Activated CD8-positive, alpha-beta memory T cell treated with anti-CD3 and anti-CD28 coated beads for 24 hours (primary cell): Measurements from ENCODE around the gene MYH16.
"Not testable (repeated sequence)": the region's sequence is repeated elsewhere in the genome, so short reads cannot be mapped to it uniquely, and the experiment has no call there.

Experiments used
- DNase-seq: peaks from one replicate; pipeline ENCODE4 v3.0.0-alpha.2; 2020

Gene MYH16

DNA sequence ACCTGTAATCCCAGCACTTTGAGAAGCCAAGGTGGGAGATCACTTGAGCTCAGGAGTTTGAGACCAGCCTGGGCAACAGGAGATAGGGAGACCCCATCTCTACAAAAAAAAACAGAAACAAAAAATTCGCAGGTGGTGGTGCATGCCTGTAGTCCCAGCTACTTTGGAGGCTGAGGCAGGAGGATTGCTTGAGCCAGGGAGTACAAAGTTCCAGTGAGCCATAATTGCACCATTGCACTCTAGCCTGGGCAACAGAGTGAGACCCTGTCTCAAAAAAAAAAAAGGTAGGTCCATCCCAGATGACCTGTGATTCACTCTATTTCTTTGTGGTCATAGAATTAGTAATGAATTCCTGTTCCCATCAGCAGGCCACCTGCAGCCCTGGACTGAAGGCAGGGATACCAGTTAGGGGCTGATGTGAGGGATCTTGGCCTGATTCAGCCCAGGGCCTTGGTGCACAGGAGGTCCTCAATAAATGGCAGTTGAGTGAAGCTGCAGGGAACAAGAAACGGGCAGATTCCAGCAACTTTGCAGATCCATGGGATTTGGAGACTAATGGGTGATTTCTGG, at the start of gene MYH16:
Gene MYH16 (plus strand): TSS at position 364 of the 570 bp plus-strand sequence.
- DNase-seq: no peak

DNA sequence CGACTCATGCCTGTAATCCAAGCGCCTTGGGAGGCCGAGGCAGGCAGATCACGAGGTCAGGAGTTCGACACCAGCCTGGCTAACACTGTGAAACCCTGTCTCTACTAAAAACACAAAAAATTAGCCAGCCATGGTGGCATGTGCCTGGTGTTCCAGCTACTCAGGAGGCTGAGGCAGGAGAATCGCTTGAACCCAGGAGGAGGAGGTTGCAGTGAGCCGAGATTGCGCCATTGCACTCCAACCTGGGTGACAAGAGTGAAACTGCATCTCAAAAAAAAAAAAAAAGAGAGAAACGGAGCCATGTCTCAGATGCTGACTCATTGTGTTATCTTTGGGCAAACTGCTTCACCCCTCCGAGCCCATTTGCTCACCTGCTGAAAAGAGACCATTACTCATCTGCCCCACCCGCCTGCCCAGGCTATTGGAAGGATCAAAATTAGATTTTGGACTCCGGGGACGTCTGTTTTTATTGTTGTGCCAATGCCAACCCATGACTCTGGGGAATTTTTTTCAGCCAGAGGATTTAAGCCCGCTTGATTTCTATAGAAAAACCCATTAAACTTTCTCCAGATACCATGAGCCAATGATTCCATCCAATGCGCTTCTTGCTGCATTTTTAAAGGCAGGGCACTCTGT, 48.3 kb upstream of the MYH16 start:
- not testable (repeated sequence) for DNase-seq

DNA sequence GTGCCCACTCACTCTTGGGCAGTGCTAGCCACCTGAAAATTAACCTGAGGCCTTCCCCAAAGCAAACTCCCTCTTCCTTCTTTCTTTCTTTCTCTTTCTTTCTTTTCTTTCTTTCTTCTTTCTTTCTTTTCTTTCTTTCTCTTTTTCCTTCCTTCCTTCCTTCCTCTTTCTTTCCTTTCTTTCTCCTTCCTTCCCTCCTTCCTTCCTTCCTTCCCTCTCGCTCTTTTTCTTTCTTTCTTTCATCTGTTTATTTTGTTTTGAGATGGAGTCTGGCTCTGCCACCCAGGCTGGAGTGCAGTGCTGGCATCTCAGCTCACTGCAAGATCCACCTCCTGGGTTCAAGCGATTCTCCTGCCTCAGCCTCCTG, 47.8 kb upstream of the MYH16 start:
- DNase-seq: no peak

DNA sequence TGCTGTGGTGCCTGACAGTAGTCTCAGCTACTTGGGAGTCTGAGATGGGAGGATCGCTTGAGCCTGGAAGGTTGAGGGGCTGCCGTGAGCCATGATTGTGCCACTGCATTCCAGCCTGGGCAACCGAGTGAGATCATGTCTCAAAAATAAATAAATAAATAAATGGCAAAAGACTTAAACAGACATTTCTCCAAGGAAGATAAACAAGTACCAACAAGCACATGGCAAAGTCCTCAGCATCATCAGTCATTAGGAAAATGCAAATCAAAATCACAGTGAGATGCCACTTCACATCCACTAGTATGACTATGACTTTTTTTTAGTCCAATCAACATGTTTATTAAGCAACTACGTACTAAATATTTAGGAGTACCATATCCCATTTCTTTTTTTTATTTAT, 43.4 kb upstream of the MYH16 start:
- DNase-seq: no peak

DNA sequence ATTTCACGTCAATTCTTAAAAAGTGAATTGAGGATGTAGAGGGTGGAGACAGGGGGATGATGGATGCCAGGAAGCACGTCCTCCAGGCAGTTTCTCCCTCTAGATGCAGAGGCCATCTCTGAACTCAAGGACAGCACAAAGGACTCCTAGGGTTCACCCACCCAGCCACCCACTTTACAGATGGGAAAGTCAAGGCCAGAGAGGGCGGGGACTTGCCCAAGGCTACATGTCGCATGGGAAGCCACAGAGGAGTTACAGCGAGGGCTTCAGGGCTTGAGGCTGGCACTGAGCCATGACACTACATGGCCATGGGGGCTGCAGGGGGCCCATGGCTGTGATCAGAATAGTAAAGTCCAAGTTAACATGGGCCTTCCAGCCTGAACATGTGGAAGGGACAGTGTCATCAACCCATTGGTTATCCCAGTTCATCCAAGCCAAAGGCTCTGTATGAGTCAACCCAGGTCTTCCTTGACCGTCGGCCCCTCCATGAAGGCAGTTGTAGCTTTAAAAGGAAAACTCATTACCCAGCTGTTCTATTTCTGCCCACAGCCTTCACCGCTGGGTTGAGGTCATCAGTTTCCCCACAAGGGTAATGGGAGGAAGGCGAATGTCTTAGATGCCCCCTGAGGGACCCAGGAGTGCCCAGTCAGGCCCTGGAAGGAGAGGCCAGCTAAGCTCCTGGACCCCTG, 40.4 kb upstream of the MYH16 start:
- no peak for DNase-seq

DNA sequence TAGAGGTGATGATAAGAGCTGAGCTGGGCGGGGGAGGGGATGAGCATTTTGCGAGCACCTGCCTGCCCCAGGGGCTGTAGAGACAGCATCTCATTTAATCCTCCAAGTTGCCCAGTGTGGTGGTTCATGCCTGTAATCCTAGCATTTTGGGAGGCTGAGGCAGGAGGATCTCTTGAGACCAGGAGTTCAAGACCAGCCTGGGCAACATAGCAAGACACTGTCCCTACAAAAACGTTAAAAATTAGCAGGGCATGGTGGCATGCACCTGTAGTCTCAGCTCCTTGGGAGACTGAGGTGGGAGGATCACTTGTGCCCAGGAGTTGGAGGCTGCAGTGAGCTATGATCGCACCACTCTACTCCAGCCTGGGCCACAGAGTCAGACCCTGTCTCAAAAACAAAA, 39.7 kb upstream of the MYH16 start:
- DNase-seq: not testable (repeated sequence)

DNA sequence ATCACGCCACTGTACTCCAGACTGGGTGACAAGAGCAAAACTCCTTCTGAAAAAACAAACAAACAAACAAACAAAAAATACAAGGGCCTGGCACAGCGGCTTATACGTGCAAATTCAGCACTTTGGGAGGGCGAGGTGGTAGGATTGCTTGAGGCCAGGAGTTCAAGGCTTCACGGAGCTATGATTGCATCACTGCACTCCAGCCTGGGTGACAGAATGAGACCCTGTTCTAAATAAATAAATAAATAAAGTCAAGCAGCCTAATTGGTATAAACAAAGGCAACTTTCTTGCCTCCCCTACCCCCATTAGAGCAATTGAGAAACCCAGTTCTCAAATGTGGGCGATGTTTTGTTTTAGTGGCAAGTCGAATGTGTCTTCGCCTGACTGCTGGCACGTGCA, 38.5 kb upstream of the MYH16 start:
- DNase-seq: no peak

DNA sequence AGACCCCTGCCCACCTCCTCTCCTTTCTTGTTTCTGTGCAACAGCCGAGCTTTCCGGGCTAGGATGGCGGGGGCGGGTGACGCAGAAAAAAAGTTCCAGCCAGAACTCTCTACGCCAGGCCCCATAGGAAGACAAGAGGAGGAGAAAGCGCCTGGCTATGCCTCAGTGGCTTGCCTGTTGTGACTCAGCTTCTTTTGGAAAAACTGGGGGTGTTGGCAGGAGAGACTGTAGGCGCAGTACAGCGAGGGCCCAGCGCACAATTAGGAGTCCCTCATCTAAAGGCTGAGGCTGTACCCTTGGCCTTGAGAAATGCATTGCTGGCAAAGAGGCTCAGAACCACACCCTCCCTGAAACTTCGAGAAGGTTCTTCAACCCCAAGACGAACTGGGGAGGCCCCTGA, 36.7 kb upstream of the MYH16 start:
- DNase-seq: no peak

DNA sequence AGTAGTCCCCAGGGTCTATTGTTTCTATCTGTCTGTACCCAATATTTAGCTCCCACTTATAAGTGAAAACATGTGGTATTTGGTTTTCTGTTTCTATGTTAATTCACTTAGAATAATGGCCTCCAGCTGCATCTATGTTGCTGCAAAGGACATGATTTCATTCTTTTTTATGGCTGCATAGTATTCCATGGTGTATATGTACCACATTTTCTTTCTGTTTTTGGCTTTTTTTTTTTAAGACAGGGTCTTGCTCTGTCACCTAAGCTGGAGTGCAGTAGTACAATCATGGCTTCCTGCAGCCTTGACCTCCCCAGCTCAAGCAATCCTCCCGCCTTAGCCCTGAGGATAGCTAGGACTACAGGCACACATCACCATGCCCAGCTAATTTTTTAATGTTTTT, 34.8 kb upstream of the MYH16 start:
- not testable (repeated sequence) for DNase-seq

DNA sequence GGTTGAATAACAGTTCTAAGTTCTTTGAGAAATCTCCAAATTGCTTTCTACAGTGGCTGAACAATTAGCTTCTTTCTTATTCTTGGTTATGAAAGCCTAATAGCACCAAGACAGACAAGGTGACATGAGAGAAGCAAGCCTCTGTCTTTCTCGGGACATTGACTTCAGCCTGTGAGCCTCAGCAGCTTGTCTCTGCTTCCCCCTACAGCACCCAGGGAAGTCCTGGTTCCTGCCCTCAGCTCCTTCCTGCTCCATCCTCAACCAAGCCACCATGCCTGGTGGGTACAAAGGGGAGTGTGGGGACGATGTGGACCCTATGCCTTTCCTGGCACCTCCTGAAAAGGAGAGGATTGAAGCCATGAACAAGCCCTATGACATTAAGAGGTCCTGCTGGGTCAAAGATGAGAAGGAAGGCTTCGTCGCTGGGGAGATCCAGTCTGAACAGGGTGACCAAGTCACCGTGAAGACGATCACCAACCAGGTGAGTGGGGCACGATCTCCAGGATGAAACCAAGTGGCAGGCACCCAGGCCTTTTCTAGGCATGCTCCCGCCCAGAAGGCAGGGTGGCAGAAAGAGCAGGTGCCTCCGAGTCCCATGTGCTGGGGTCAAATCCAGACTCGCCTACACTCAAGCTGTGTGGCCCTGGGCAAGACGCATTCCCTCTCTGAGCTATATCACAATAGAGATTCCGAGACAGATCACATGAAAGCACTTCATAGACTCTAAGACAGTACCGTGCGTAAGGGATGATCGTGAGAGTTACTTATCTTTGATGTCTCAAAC, 33.9 kb upstream of the MYH16 start:
- DNase-seq: no peak

DNA sequence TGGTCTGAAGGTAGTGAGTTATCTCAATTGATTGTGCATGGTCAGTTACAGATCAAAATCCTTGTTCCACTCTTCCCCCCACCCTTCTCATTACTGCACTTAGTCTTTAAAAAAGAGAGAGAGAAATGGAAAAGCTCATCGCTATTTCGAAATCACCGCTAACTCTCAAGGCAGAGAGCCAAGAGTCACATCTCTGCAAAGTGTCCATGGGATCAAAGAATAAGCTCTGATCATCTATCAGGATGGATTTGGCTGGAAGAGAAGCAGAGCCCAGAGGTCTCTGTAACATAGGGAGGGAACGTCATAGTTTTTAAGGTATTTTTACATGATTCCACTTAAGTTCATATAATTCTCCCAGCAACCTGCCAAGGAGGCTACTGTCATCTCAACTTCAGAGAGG, 30.0 kb upstream of the MYH16 start:
- no peak for DNase-seq

DNA sequence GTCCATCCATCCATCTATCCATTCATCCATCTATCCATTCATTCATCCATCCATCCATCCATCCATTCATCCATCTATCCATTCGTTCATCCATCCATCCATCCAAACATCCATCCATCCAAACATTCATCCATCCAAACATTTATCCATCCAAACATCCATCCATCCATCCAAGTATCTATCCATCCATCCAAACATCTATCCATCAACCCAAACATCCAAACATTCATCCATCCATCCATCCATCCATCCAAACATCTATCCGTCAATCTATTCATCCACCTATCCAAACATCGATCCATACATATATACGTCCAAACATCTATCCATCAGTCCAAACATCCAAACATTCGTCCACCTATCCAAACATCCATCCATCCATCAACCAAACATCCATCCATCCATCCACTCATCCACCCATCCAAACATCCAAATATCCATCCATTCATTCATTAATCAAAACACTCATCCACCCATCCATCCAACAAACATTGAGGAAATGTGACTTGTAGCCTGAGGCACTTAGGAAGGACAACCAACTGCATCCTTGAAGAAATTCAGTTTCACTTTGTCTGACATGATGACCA, 28.8 kb upstream of the MYH16 start:
- DNase-seq: no peak

DNA sequence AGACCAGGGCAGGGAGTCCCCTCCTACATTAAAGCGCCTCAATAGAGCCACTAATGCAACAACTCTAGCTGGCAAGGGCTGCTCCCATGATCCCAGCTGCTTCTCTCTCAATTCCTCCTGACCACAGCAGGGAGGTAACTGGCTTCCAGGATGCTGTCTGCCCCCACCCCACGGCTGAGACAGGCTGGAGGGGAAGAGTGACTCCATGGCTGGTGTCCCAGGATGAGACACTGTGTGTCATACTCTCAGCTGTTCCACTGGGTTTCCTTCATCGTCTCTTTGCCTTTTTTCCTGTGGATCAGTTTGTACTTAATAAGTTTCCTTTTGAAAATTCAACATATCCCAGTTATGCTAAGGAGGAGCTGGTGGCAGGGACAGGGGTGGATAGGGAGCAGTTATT, 27.7 kb upstream of the MYH16 start:
- no peak for DNase-seq

DNA sequence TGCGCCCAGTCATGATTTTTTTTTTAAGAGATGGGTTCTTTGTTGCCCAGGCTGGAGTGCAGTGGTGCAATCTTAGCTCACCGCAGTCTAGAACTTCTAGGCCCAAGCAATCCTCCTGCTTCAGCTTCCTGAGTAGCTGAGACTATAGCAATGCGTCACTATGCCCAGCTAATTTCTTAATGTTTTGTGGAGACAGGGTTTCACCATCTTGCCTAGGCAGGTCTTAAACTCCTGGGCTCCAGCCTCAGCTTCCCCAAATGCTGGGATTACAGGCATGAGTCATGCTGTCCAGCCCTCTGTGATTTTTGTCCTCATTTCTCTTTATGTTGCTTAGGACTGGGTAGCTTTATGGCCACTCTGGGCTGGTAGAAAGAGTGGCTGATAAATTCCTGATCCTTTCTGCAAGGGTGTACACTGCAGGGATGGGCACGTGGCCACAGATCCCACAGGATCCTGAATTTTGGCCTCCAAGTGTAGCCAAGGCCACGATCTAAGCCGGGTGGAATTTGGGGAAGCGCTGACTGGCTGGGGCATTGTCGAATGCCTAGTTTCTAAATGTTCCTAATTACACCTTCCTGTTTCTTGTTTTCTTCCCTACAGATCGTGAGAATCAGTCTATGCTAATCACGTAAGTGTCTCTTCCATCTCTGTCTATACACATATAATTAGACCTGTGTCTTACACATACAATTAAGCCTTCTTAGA, 24.1 kb upstream of the MYH16 start:
- no peak for DNase-seq

DNA sequence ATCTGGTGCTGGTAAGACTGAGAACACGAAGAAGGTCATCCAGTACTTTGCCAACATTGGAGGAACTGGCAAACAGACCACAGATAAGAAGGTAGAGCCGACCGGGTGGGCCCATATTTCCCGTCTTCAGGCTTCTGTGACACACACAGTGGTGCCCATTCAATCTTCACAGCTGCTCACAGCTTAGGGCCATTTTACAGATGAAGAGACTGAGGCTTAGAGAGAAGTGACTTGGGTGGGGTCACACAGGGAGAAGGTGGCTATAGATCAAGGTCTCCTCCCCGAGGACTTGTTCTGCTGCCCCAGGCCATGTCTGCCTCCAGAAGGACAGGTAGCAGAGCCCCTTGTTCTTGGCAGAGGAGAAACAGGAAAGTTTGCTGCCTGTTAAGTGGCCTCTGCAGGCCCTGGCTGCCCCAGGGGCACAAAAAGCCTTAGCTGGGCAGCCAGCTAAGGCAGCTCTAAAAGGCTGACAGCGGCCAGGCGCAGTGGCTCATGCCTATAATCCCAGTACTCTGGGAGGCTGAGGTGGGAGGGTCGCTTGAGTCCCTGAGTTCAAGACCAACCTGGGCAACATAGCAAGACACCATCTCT, 22.6 kb upstream of the MYH16 start:
- no peak for DNase-seq

DNA sequence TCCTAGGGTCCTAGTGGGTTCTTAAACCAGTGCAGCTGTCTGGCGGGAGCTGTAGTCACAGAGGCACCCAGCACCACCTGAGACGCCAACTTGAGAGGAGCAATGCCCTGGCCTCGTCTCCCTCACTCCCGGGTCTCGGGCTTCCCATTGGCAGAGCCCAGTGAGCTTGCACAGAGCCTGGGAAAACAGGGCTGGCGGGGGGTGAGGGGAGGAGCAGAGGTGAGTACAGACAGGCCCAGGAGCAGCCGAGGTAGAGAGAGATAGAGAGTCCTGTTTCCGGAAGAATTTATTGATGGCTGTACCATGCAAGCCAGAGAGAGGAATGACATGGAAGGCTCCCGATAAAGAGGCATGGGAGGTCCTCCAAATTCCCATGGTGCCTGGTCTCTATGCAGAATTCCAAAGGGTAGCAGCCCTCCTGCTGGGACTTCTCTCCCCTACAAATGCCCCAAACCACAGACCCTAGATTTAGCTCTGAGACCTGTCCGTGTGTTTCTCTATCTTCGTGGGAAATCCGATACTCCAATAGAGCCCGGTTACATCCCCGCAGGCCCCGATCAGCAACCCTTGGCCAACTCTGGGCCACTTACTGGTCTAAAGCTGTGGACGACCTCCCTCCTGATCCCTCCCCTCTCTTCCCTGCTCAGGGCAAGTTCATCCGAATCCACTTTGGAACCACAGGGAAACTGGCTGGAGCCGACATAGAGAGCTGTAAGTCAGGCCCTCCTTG, 20.3 kb upstream of the MYH16 start:
- DNase-seq: no peak

DNA sequence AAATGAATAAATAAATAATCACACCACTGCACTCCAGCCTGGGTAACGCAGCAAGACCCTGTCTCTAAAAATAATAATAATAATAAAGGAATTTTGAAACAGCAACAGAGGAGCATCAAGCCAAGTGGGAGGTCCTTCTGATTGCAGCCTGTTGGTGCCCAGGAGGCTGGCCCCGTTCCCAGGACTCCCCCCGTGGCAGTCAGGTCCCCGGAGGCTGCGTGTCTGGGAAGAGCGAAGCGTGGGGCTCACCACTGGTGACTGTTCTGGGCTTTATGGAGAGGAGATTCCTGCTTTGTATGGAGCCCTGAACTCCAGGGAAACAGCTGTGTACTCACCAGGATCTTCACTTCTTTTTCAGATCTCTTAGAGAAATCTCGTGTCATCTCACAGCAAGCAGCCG, 19.3 kb upstream of the MYH16 start:
- DNase-seq: no peak

DNA sequence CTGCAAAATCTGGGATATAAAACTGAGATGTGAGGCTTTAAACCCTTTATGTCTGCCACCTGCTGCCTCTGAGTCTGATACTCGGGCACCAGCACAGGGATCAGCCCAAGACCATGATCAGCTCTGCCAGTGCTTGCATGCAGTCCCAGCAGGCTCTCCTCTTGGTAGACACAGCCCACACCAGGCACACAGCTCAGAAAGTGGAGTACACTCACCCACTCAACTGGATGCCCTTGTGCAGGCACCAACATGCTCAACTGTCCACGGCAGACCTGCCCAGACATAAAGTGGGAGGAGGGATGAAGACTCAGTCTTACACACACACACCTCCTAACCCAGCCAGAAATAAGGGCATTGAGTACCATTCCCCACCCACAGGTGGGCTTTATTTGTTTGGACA, 18.2 kb upstream of the MYH16 start:
- no peak for DNase-seq

DNA sequence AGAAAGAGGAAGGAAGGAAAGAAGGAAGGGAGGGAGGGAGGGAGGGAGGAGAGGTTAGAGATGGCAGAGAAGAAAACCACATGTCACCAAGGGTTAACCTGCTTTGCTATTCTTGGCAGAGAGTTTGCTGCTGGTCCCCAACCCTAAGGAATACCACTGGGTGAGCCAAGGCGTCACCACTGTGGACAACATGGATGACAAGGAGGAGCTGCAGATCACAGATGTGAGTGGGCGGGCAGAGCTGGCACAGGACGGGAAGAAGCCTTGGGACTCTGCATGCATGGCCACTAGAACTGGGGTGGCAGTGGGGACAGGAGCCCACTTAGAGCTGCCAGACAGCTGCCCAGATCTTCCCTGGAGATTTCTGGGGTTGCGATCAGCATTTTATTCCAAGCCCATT, 17.2 kb upstream of the MYH16 start:
- DNase-seq: no peak

DNA sequence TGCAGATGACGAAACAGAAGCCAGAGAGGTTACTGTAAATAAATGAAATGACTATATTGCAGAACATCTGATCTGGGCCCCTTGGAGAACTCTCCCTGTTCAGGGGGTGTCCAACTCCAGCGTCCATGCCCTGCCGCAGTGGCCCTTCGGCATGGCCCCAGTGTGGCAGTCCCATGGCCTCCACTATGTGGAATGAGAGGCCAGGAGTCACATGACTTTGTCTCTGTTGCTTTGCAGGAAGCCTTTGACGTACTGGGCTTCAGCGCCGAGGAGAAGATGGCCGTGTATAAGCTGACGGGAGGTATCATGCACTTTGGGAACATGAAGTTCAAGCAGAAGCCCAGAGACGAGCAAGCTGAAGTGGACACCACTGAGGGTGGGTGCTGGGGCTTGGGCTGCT, 15.6 kb upstream of the MYH16 start:
- DNase-seq: no peak

DNA sequence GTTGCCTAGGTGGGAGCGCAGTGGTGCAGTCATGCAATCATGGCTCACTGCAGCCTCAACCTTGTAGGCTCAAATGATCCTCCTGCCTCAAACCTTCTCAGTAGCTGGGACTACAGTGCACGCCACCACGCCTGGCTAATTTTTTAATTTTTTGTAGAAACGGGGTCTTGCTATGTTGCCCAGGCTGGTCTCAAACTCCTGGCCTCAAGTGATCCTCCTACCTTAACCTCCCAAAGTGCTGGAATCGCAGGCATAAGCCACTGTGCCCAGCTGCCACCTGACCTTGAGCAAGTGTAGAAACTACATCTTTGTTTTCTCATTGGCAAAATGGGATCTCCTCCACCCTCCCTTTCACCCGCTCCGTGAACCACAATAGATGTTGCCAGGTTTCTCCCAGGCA, 15.0 kb upstream of the MYH16 start:
- DNase-seq: no peak

DNA sequence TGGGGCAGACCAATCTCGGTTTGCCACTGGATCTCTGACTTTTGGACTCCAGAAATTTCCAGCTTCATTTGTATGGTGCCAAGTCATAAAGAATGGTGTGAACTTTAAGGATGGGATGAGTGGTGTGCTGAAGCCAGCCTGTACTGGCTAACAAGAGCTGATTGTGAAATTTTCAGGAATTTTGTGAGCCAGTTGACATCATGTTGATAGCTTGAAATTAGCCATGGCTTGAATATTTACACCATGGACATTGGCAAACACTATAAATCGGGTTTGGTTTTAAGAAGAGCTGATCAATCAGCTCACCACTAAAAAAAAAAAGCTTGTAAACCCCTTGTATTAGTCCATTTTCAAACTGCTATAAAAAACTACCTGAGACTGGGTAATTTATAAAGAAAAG, 14.1 kb upstream of the MYH16 start:
- no peak for DNase-seq
